Cardiac muscle cell (in vitro differentiated cells and primary cell): ENCODE data around the gene BSG. TPM values are rescaled to one million over a fixed set of nuclear protein-coding genes. Genes with fewer than 3 reads are reported as not detected.

Experiments
- DNase-seq, 2 donors: peaks; one replicate each; pipeline versions ENCODE4 v3.0.0 to v3.0.0-alpha.2; 2010 to 2017; ENCODE audit warnings: low read depth in 1 of 2, low spot score in 1 of 2
- H3K27ac ChIP-seq: fragments of 200-600 bp; sonication (generic); 2 replicates; pipeline ENCODE4 v1.5.1; 2016
- H3K27me3 ChIP-seq: fragments of 200-600 bp; sonication (generic); 2 replicates; pipeline ENCODE4 v1.6.0; 2016; ENCODE audit warnings: control low read depth
- H3K36me3 ChIP-seq: fragments of 200-600 bp; sonication (generic); 2 replicates; pipeline ENCODE4 v1.5.1; 2016; ENCODE audit warnings: control low read depth
- H3K4me1 ChIP-seq: fragments of 200-600 bp; sonication (generic); 2 replicates; pipeline ENCODE4 v1.8.1; 2017; ENCODE audit warnings: low read depth, mild to moderate bottlenecking, mixed run types
- H3K4me3 ChIP-seq: fragments of 200-600 bp; sonication (generic); 2 replicates; pipeline ENCODE4 v1.5.1; 2016; ENCODE audit warnings: mild to moderate bottlenecking
- H3K9me3 ChIP-seq: fragments of 200-600 bp; sonication (generic); 2 replicates; pipeline ENCODE4 v1.5.1; 2017; ENCODE audit warnings: low read depth, mild to moderate bottlenecking, control low read depth
- CTCF ChIP-seq: IDR thresholded peaks from 2 replicates; pipeline ENCODE4 v1.5.1; 2012; ENCODE audit warnings: low read depth, mild to moderate bottlenecking, low read length
- polyA plus RNA-seq: library from polyadenylated mRNA; unstranded; fragments of >200 nt; fragmentation: Nextera tagmentation; extraction: Ambion mirVana; gene quantifications from 2 replicates; pipeline ENCODE4 v1.2.1, GENCODE V29; 2016
- total RNA-seq: library from RNA; depleted of rRNA; stranded (reverse); fragments of >200 nt; gene quantifications from 2 replicates; pipeline ENCODE4 v1.2.3, GENCODE V29; 2016

Gene BSG
- total and polyA plus RNA-seq, 2 experiments from 2014 or later, result 826 to 1,204 TPM

DNA sequence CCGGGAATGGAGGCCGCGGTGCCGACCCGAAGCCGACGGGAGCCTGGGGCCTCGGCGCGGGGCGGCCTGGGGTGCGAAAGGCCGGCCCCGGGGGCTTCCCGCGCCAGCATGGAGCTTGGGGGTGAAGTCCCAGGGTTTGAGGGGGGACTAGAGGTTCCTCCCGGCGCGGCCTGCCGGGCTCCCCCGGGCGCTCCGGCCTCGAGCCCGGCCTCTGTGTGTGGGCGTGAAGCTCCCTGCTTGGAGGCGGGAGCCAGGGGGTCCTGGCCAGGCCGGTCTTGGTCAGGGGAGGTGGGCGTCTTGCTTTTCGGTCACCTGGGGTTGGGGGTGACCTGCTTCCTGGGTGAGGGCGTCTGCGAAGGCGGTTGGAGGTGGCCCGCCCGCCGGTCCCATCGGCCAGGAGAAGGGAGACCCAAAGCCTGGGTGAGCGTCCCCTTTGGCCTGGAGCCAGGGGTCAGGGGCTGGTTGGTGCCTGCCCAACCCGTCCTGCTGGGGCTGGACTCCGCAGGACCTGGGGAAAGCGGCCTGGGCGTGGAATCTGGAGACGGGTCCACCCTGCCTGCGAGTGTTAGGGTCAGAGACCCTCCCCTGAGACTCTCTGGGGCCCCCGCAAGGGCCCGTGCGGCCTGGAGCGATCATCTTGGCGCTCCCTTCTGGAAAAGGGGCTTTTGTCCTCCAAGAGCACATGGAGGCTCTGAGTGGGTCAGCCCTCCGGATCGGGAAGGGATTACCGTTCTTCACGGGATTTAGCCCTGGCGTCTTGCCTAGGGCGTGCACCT, 535 bp downstream of the BSG start:
- Histone ChIP-seq H3K4me3 (peak overlapping the region; percentile 96), H3K27ac (peak overlapping the region; percentile 90), H3K36me3 (no peaks in the 10 kb centered on the region), H3K27me3 (no peaks in the 10 kb centered on the region), H3K4me1 (peaks cover 24% of the 10 kb centered on the region), H3K9me3 (no peaks in the 10 kb centered on the region)
- TF ChIP-seq CTCF, result no peak
- peak; percentile 64 to 69 for DNase-seq

DNA sequence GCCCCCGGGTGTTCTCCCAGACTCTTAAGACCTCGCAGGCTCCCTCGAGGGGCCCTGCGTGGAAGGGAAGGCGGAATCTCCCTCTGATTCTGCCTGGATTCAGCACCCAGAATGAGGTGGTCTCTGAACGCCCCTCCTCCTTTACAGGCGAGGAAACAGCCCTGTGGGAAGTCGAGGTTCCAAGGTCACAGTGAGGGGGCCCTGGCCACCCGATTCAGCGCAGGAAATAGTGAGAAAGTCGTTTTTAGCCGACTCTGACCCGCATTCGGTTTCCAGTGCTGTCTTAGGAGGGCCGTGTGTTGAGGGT, 1.1 kb downstream of the BSG start:
- TF ChIP-seq CTCF, result no peak
- no peak for DNase-seq
- peak overlapping the region; percentile 96 for H3K4me3 ChIP-seq
- peaks cover 24% of the 10 kb centered on the region for H3K4me1 ChIP-seq
- H3K27me3 ChIP-seq, result no peaks in the 10 kb centered on the region
- H3K27ac ChIP-seq, result peak overlapping the region; percentile 90
- no peaks in the 10 kb centered on the region for H3K36me3 ChIP-seq
- no peaks in the 10 kb centered on the region for H3K9me3 ChIP-seq

DNA sequence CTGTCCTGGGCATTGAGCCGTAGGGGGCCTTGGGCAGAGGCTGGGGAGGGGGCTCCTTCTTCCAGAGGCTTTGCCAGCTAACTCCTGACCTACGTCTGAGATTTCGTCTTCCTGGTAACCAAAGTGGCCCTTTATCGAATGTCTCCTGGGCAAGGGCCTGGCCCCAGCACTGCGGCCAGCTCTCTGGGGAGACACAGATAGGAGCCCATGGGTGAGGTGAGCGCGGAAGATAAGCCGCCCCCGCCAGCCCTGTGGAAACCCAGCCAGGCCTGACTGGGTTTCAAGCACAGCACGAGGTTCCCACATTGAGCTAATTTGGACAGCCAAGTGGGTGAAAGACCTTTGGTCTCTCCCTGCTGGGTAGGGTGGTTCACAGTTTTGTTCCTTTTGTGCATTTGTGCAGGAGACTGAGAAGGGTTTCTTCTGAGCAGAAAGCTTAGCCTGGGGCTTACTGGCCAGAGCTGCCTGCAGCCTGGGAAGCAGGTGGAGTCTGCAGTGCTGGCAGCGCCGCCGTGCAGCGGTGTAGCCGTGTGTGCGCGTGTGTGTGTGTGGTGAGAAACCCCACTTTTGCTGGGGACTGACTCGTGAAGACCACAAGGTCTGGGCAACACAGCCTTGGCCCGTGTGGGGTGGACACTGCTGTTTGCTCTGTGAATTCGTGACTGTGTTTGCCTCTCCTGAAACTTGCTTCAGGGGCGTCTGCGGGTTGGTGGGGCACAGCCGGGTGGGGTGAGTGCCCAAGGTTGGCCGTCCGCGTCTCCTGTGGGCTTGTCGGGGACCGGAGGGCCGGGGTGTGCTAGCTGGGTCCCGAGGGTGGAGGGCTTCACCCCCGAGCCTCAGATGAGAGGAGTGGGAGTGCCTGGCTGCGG, 2.5 kb downstream of the BSG start:
- peak overlapping the region; percentile 77 for H3K27ac ChIP-seq
- DNase-seq, result peak; percentile 30 to 56
- H3K27me3 ChIP-seq, result no peaks in the 10 kb centered on the region
- peaks cover 24% of the 10 kb centered on the region for H3K4me1 ChIP-seq
- no peak for TF ChIP-seq CTCF
- H3K36me3 ChIP-seq, result no peaks in the 10 kb centered on the region
- H3K4me3 ChIP-seq, result peak overlapping the region; percentile 10
- no peaks in the 10 kb centered on the region for H3K9me3 ChIP-seq

GRCh38 chr19:575527-576506, 3.4 kb downstream of the BSG start:
- peak; percentile 63 to 66 for DNase-seq
- peak overlapping the region; percentile 10 for H3K4me3 ChIP-seq

More at GRCh38 chr19:575527-576506, 3.4 kb downstream of the BSG start:
- Histone ChIP-seq H3K27me3 (no peaks in the 10 kb centered on the region), H3K27ac (peak overlapping the region; percentile 77), H3K9me3 (no peaks in the 10 kb centered on the region), H3K36me3 (no peaks in the 10 kb centered on the region), H3K4me1 (peaks cover 24% of the 10 kb centered on the region)
- no peak for TF ChIP-seq CTCF
